ENCODE results near the gene DONSON. TPM values are rescaled to one million over a fixed set of nuclear protein-coding genes. Genes with fewer than 3 reads are reported as not detected.

Gene DONSON, protein sequence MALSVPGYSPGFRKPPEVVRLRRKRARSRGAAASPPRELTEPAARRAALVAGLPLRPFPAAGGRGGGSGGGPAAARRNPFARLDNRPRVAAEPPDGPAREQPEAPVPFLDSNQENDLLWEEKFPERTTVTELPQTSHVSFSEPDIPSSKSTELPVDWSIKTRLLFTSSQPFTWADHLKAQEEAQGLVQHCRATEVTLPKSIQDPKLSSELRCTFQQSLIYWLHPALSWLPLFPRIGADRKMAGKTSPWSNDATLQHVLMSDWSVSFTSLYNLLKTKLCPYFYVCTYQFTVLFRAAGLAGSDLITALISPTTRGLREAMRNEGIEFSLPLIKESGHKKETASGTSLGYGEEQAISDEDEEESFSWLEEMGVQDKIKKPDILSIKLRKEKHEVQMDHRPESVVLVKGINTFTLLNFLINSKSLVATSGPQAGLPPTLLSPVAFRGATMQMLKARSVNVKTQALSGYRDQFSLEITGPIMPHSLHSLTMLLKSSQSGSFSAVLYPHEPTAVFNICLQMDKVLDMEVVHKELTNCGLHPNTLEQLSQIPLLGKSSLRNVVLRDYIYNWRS
- total RNA-seq = 17.7 and 19.3 TPM in 2 replicates

GRCh38 chr21:33588485-33589335, at the start of gene DONSON:
Gene DONSON (minus strand): TSS chr21:33588684. CDS start chr21:33588641, 43 bp downstream.

DNA sequence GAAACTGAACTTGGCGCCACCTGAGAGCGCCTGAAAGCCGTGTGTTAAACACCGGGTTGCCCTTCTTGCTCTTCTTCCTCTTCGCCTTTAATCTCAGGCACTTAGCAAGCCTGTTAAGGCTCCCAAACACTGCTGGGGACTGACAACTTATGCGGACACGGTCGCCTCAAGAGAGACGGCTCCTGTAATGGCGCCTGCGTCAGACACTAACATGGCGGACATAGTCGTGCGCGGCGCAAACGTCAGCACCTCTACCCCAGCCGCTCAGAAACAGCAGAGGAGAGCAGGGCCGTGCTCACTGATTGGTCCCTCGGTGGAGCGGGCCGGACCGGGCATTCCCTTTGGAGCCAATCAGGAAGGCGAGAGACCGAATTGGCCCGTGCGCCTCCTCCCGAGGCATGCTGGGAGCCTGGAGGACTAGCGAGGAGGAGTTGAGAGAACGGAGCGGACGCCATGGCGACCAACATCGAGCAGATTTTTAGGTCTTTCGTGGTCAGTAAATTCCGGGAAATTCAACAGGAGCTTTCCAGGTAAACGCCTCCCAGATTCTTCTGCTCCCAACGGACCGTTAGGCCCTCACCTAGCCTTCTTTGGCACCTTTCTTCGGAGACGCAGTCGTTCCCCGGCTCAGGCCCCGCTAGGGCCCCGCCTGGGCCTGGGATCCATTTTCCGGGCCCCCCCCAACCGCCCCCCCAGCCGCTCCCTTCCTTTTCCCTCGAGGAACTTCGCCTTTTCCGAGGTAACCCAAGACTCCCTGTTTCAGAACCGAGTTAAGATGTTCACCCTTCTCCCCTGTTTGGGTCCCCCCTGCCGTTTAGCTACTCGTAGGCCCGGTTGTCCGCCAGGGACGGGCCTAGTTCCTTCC, 45.6 kb downstream of the DONSON start, which contains the start of gene SON:
TSS of gene SON (plus strand) at position 399 of the 865 bp plus-strand sequence. CDS start at position 454, 55 bp downstream.

GRCh38 chr21:33541756-33542639, 46.5 kb downstream of the DONSON start, which contains the start of gene GART:
Gene GART (minus strand): TSS chr21:33542117. CDS start chr21:33539315, 2,802 bp downstream.

Other genes with a start within 250 kb of the DONSON start
- 57.6 and 72.9 TPM in 2 replicates for gene IFNGR2, start 185.3 kb downstream of the DONSON start, total RNA-seq
- 18.9 and 21.3 TPM in 2 replicates for gene TMEM50B, start 108.7 kb downstream of the DONSON start, total RNA-seq
- gene DNAJC28, start 97.0 kb downstream of the DONSON start, total RNA-seq = 0.42 TPM in 2 replicates
- 77.6 and 103 TPM in 2 replicates for gene GART, start 46.6 kb downstream of the DONSON start, total RNA-seq
- gene SON, start 45.6 kb downstream of the DONSON start, total RNA-seq = 184 and 484 TPM in 2 replicates
- gene CRYZL1, start 53.1 kb upstream of the DONSON start, total RNA-seq = 12.1 and 16.1 TPM in 2 replicates
- gene ITSN1, start 53.8 kb upstream of the DONSON start, total RNA-seq = 15.9 and 17.9 TPM in 2 replicates

Measured in airway epithelial cell (primary cell).